Choroid plexus epithelial cell (primary cell): Measurements from ENCODE around the gene ABHD17A.
A peak's percentile ranks its signal among the peaks of the same experiment; 100 is the strongest.

Experiments
- DNase-seq: peaks from one replicate; pipeline ENCODE4 v3.0.0-alpha.2; 2010; ENCODE audit warnings: low read depth
- H3K4me3 ChIP-seq: 2 replicates; pipeline ENCODE4 v1.5.1; 2011; ENCODE audit warnings: low read depth, mild to moderate bottlenecking, control low read depth, low read length, moderate library complexity
- TF ChIP-seq, protein P1 (sequence below): conservative IDR thresholded peaks from 2 replicates; pipeline ENCODE4 v1.5.1; 2011; ENCODE audit warnings: low read depth, mild to moderate bottlenecking, control low read depth, inconsistent platforms, low read length, moderate library complexity

The ABHD17A gene

DNA sequence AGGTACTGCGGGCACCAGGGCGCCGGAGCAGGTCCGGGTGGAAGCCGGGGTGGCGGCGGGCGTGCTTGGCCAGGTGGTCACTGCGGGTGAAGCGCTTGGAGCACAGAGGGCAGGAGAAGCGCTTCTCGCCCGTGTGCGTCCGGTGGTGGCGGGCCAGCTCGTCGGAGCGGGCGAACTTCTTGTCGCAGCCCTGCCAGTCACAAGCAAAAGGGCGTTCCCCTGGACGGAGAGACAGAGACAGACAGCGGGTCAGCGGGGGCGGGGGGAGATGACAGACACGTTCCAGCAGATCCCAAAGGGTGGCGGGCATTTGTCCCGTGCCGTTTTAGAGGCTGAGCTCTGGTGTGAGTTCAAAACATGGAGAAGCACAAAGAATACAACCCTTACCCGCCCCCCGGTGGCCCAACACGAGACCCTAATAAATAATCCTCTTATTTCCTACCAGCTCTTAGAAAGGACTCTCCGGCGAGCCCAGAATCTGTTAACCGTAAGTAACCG is 30.7 kb downstream of the ABHD17A start:
- no peak overlapping the region for H3K4me3 ChIP-seq
- no peak for DNase-seq
- TF ChIP-seq, protein P1, sequence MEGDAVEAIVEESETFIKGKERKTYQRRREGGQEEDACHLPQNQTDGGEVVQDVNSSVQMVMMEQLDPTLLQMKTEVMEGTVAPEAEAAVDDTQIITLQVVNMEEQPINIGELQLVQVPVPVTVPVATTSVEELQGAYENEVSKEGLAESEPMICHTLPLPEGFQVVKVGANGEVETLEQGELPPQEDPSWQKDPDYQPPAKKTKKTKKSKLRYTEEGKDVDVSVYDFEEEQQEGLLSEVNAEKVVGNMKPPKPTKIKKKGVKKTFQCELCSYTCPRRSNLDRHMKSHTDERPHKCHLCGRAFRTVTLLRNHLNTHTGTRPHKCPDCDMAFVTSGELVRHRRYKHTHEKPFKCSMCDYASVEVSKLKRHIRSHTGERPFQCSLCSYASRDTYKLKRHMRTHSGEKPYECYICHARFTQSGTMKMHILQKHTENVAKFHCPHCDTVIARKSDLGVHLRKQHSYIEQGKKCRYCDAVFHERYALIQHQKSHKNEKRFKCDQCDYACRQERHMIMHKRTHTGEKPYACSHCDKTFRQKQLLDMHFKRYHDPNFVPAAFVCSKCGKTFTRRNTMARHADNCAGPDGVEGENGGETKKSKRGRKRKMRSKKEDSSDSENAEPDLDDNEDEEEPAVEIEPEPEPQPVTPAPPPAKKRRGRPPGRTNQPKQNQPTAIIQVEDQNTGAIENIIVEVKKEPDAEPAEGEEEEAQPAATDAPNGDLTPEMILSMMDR = no peak

DNA sequence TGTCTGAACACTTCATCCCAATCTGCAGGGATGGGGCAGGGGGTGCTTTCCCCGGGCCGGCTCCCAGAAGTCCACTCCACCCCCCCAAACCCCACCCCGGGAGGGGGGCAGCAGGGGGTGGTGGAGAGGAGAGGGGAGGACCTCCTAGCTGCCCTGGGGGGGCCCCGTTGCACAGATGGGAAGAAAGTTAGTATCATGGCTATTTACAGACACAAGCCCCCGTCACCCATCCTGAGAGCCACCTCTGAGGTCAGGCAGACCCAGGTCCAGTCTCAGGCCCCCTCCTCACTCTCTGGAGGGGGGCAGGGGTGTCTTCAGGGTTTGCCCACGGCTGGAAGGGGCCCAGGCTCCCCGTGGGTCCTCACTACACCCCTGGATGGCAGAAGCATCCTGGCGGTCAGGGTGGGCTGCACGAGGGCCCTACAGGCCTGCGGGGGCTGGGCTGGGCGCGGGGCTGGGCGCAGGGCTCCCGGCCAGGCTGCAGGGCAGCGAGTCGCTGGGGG is 31.2 kb downstream of the ABHD17A start:
- H3K4me3 ChIP-seq = no peak overlapping the region
- no peak for DNase-seq
- TF ChIP-seq, protein P1 = no peak

- TF ChIP-seq, protein P1 = peak; percentile 82
- H3K4me3 ChIP-seq = no peak overlapping the region
- DNase-seq = peak; percentile 81
These were observed 31.8 kb downstream of the ABHD17A start for GRCh38 chr19:1853295-1854038.

DNA sequence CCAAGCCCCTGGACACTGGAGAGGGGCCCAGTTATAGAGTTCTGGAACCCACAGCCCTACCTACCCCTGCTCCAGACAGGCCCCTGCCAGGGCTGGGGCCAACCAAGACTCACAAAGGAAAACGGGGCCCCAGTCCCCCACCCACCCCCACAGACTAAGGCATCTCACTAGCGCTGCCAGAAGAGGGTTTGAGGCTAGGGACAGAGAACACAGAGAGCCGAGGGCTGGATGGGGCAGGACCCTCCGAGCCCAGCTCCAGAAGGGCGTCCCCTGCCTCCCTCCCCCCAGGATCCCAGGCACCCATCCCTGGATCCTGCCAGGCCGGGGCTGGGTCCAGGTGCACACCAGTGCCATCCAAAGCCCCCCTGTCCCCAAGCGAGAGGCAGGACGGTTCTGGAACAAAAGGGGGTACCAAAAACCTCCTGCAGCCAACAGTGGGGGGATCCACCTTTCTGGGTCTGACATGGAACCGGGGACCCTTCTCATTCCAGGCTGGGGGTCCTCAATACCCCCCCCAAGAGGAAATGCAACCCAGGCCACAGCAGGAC is 32.6 kb downstream of the ABHD17A start:
- no peak overlapping the region for H3K4me3 ChIP-seq
- TF ChIP-seq, protein P1 = no peak
- DNase-seq = no peak

DNA sequence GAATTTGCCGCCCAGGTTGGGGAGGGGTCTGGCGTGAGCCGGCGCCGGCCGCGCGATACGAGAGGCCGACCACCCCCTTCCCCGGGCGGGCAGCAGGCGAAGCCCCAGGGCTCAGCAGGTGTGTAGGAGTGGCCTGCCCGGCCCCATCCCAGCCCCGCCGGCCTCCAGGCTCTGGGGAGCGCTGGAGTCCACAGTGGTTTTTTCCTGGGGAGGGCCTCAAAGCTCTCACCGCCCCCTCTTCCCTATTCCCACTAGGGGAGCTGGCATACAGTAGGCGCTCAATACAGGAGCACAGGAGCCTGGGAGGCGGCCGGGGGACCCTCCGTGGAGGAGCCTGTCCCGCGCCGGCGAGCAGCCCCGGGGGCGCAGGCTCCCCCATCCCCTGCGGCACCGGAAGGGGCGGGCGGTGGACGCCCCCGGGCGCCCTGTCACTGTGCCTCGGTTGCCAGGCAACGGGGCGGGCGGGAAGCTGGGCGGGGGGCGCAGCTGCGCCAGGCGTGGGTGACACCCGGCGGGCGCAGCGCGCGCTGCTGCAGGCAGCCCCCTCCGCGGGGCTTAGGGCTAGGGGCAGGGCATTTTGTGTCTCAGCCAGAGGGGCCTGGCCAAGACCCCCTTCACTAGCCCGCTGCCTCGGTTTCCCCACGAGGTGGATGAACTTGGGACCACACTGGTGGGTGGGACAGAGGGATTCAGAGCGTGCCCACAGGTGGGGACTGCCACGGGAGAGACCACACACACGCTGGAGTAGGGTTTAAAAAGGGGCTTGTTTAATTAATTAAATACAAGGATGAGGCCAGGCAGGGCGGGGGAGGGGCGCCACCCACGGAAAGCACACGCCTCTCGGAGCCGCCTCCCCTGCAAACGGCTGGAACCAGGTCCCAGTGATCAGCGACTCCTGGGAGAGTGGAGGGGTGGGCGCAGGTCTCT is 33.4 kb downstream of the ABHD17A start:
- no peak overlapping the region for H3K4me3 ChIP-seq
- TF ChIP-seq, protein P1 = no peak
- no peak for DNase-seq

- DNase-seq = no peak
- H3K4me3 ChIP-seq = no peak overlapping the region
- TF ChIP-seq, protein P1 = peak; percentile 19
These were observed 34.3 kb downstream of the ABHD17A start for GRCh38 chr19:1850809-1851653.
